ENCODE results near the gene ITGB4.

ITGB4 gene

GRCh38 chr17:75703191-75703590 lies 18.1 kb upstream of the ITGB4 start:
- Histone ChIP-seq H3K27me3 (ENCODE audit: control insufficient read depth, insufficient read depth, low read length) (no peaks in the 10 kb centered on the region), H3K9ac (ENCODE audit: low read length) (no peak overlapping the region), H3K4me1 (ENCODE audit: control insufficient read depth, insufficient read depth, low read length) (peaks cover 10% of the 10 kb centered on the region), H3K4me3 (ENCODE audit: low read length) (no peak overlapping the region), H3K36me3 (ENCODE audit: control insufficient read depth, insufficient read depth, low read length) (peaks cover 55% of the 10 kb centered on the region), H3K27ac (ENCODE audit: low read depth, low read length) (no peak overlapping the region)

- H3K9ac ChIP-seq (ENCODE audit: low read length) = no peak overlapping the region
- no peak overlapping the region for H3K27ac ChIP-seq (ENCODE audit: low read depth, low read length)
- H3K36me3 ChIP-seq (ENCODE audit: control insufficient read depth, insufficient read depth, low read length) = peaks cover 55% of the 10 kb centered on the region
- peaks cover 10% of the 10 kb centered on the region for H3K4me1 ChIP-seq (ENCODE audit: control insufficient read depth, insufficient read depth, low read length)
- no peaks in the 10 kb centered on the region for H3K27me3 ChIP-seq (ENCODE audit: control insufficient read depth, insufficient read depth, low read length)
- H3K4me3 ChIP-seq (ENCODE audit: low read length) = no peak overlapping the region
These were observed 17.7 kb upstream of the ITGB4 start for GRCh38 chr17:75703591-75703990.

- Histone ChIP-seq H3K9ac (ENCODE audit: low read length) (no peak overlapping the region), H3K36me3 (ENCODE audit: control insufficient read depth, insufficient read depth, low read length) (peaks cover 55% of the 10 kb centered on the region), H3K27me3 (ENCODE audit: control insufficient read depth, insufficient read depth, low read length) (no peaks in the 10 kb centered on the region), H3K4me3 (ENCODE audit: low read length) (no peak overlapping the region), H3K4me1 (ENCODE audit: control insufficient read depth, insufficient read depth, low read length) (peaks cover 1% of the 10 kb centered on the region), H3K27ac (ENCODE audit: low read depth, low read length) (no peak overlapping the region)
These were observed 16.0 kb upstream of the ITGB4 start for GRCh38 chr17:75704963-75705875.

- Histone ChIP-seq H3K9ac (ENCODE audit: low read length) (no peak overlapping the region), H3K4me1 (ENCODE audit: control insufficient read depth, insufficient read depth, low read length) (no peaks in the 10 kb centered on the region), H3K27ac (ENCODE audit: low read depth, low read length) (no peak overlapping the region), H3K4me3 (ENCODE audit: low read length) (no peak overlapping the region), H3K27me3 (ENCODE audit: control insufficient read depth, insufficient read depth, low read length) (no peaks in the 10 kb centered on the region), H3K36me3 (ENCODE audit: control insufficient read depth, insufficient read depth, low read length) (peaks cover 45% of the 10 kb centered on the region)
These were observed 15.1 kb upstream of the ITGB4 start for GRCh38 chr17:75706042-75706728.

GRCh38 chr17:75707079-75707571 lies 14.1 kb upstream of the ITGB4 start:
- Histone ChIP-seq H3K27me3 (ENCODE audit: control insufficient read depth, insufficient read depth, low read length) (no peaks in the 10 kb centered on the region), H3K9ac (ENCODE audit: low read length) (no peak overlapping the region), H3K27ac (ENCODE audit: low read depth, low read length) (no peak overlapping the region), H3K4me1 (ENCODE audit: control insufficient read depth, insufficient read depth, low read length) (no peaks in the 10 kb centered on the region), H3K36me3 (ENCODE audit: control insufficient read depth, insufficient read depth, low read length) (peaks cover 42% of the 10 kb centered on the region), H3K4me3 (ENCODE audit: low read length) (no peak overlapping the region)

GRCh38 chr17:75712446-75712845 lies 8.8 kb upstream of the ITGB4 start:
- Histone ChIP-seq H3K27me3 (ENCODE audit: control insufficient read depth, insufficient read depth, low read length) (no peaks in the 10 kb centered on the region), H3K4me3 (ENCODE audit: low read length) (no peak overlapping the region), H3K27ac (ENCODE audit: low read depth, low read length) (no peak overlapping the region), H3K4me1 (ENCODE audit: control insufficient read depth, insufficient read depth, low read length) (no peaks in the 10 kb centered on the region), H3K36me3 (ENCODE audit: control insufficient read depth, insufficient read depth, low read length) (peaks cover 2% of the 10 kb centered on the region), H3K9ac (ENCODE audit: low read length) (no peak overlapping the region)

- H3K4me1 ChIP-seq (ENCODE audit: control insufficient read depth, insufficient read depth, low read length) = no peaks in the 10 kb centered on the region
- H3K9ac ChIP-seq (ENCODE audit: low read length) = no peak overlapping the region
- no peak overlapping the region for H3K27ac ChIP-seq (ENCODE audit: low read depth, low read length)
- peaks cover 2% of the 10 kb centered on the region for H3K36me3 ChIP-seq (ENCODE audit: control insufficient read depth, insufficient read depth, low read length)
- H3K4me3 ChIP-seq (ENCODE audit: low read length) = no peak overlapping the region
- H3K27me3 ChIP-seq (ENCODE audit: control insufficient read depth, insufficient read depth, low read length) = peaks cover 16% of the 10 kb centered on the region
These were observed 1.5 kb upstream of the ITGB4 start for GRCh38 chr17:75719732-75720131.

- Histone ChIP-seq H3K36me3 (ENCODE audit: control insufficient read depth, insufficient read depth, low read length) (peaks cover 5% of the 10 kb centered on the region), H3K27me3 (ENCODE audit: control insufficient read depth, insufficient read depth, low read length) (peaks cover 16% of the 10 kb centered on the region), H3K4me3 (ENCODE audit: low read length) (peak overlapping the region; percentile 63), H3K27ac (ENCODE audit: low read depth, low read length) (peak overlapping the region; percentile 28), H3K4me1 (ENCODE audit: control insufficient read depth, insufficient read depth, low read length) (no peaks in the 10 kb centered on the region), H3K9ac (ENCODE audit: low read length) (peak overlapping the region; percentile 42)
These were observed 278 bp downstream of the ITGB4 start for GRCh38 chr17:75721463-75722011.

GRCh38 chr17:75722076-75722475 lies 817 bp downstream of the ITGB4 start:
- no peaks in the 10 kb centered on the region for H3K4me1 ChIP-seq (ENCODE audit: control insufficient read depth, insufficient read depth, low read length)
- peak overlapping the region; percentile 63 for H3K4me3 ChIP-seq (ENCODE audit: low read length)
- peak overlapping the region; percentile 42 for H3K27ac ChIP-seq (ENCODE audit: low read depth, low read length)
- peaks cover 16% of the 10 kb centered on the region for H3K27me3 ChIP-seq (ENCODE audit: control insufficient read depth, insufficient read depth, low read length)
- peak overlapping the region; percentile 69 for H3K9ac ChIP-seq (ENCODE audit: low read length)
- peaks cover 5% of the 10 kb centered on the region for H3K36me3 ChIP-seq (ENCODE audit: control insufficient read depth, insufficient read depth, low read length)

GRCh38 chr17:75722542-75723095 lies 1.4 kb downstream of the ITGB4 start:
- Histone ChIP-seq H3K27me3 (ENCODE audit: control insufficient read depth, insufficient read depth, low read length) (peaks cover 16% of the 10 kb centered on the region), H3K36me3 (ENCODE audit: control insufficient read depth, insufficient read depth, low read length) (peaks cover 5% of the 10 kb centered on the region), H3K9ac (ENCODE audit: low read length) (peak overlapping the region; percentile 69), H3K4me1 (ENCODE audit: control insufficient read depth, insufficient read depth, low read length) (no peaks in the 10 kb centered on the region), H3K27ac (ENCODE audit: low read depth, low read length) (peak overlapping the region; percentile 42), H3K4me3 (ENCODE audit: low read length) (peak overlapping the region; percentile 63)

- Histone ChIP-seq H3K27ac (ENCODE audit: low read depth, low read length) (peak overlapping the region; percentile 12), H3K4me3 (ENCODE audit: low read length) (peak overlapping the region; percentile 63), H3K36me3 (ENCODE audit: control insufficient read depth, insufficient read depth, low read length) (peaks cover 10% of the 10 kb centered on the region), H3K27me3 (ENCODE audit: control insufficient read depth, insufficient read depth, low read length) (peaks cover 16% of the 10 kb centered on the region), H3K9ac (ENCODE audit: low read length) (no peak overlapping the region), H3K4me1 (ENCODE audit: control insufficient read depth, insufficient read depth, low read length) (no peaks in the 10 kb centered on the region)
These were observed 2.1 kb downstream of the ITGB4 start for GRCh38 chr17:75723171-75723930.

Data from rectal smooth muscle tissue (tissue), 1 donor.